Testis (tissue), 3 donors: ENCODE data around the gene CYP51A1. TPM values are rescaled to one million over a fixed set of nuclear protein-coding genes. Genes with fewer than 3 reads are reported as not detected.
"Not testable (repeated sequence)": the region's sequence is repeated elsewhere in the genome, so short reads cannot be mapped to it uniquely, and the experiment has no call there.

Source experiments
- DNase-seq: peaks from one replicate; pipeline ENCODE4 v3.0.0-alpha.2; 2019
- H3K27ac ChIP-seq, 2 donors: fragments of 200-600 bp; sonication (generic); one replicate each; pipeline ENCODE4 v1.5.1; 2019
- H3K27me3 ChIP-seq: fragments of 200-600 bp; sonication (generic); one replicate; pipeline ENCODE4 v1.5.1; 2019
- H3K36me3 ChIP-seq: fragments of 200-600 bp; sonication (generic); one replicate; pipeline ENCODE4 v1.5.1; 2017; ENCODE audit warnings: low read depth; ENCODE audit errors: missing control alignments
- H3K4me1 ChIP-seq: fragments of 200-600 bp; sonication (generic); one replicate; pipeline ENCODE4 v1.5.1; 2019
- H3K4me3 ChIP-seq, 2 donors: fragments of 200-600 bp; sonication (generic); one replicate each; pipeline ENCODE4 v1.5.1; 2017 to 2019
- H3K9me3 ChIP-seq: fragments of 200-600 bp; sonication (generic); one replicate; pipeline ENCODE4 v1.5.1; 2017
- POLR2A ChIP-seq: fragments of 450-650 bp; IDR thresholded peaks from one replicate; pipeline ENCODE4 v1.6.1; 2017; ENCODE audit warnings: antibody characterized with exemption, mild to moderate bottlenecking, moderate library complexity
- WGBS, 2 donors: methylation state at CpG; one replicate each; pipeline ENCODE4 v1.1.5; 2018; 5-methylcytosine and 5-hydroxymethylcytosine counted together
- intact Hi-C: fragments of 100-400 bp; cut with DNase I; formaldehyde crosslinking; loops from one replicate; pipeline ENCODE4 v1.15.1; 2023; ENCODE audit warnings: low total_unique reads
- polyA plus RNA-seq: library from polyadenylated mRNA; stranded (reverse); fragments of 350-450 nt; fragmentation: Illumina TruSeq; extraction: RNeasy Lipid Tissue Mini Kit (QIAGEN cat#74804); gene quantifications from one replicate; pipeline ENCODE4 v1.2.3, GENCODE V29; 2014; ENCODE audit warnings: low read depth, low replicate concordance; ENCODE audit not compliant: insufficient read depth
- total RNA-seq, 2 donors: library from RNA; depleted of rRNA; stranded (reverse); fragments of >200 nt; gene quantifications; one replicate each; pipeline ENCODE4 v1.2.3, GENCODE V29; 2016
- TF ChIP-seq, protein P1 (sequence below), 3 experiments: fragments of 450-650 bp in 2 of 3; fragments of 200-600 bp in 1 of 3; sonication (generic) in 1 of 3; IDR thresholded peaks; one replicate each; pipeline ENCODE4 v1.5.1; 2016 to 2019; ENCODE audit warnings: antibody characterized with exemption in 3 of 3, mild to moderate bottlenecking in 2 of 3, moderate library complexity in 1 of 3

Gene CYP51A1
- total and polyA plus RNA-seq, 3 donors from 2014 or later: 138 to 147 (median 141) TPM

DNA sequence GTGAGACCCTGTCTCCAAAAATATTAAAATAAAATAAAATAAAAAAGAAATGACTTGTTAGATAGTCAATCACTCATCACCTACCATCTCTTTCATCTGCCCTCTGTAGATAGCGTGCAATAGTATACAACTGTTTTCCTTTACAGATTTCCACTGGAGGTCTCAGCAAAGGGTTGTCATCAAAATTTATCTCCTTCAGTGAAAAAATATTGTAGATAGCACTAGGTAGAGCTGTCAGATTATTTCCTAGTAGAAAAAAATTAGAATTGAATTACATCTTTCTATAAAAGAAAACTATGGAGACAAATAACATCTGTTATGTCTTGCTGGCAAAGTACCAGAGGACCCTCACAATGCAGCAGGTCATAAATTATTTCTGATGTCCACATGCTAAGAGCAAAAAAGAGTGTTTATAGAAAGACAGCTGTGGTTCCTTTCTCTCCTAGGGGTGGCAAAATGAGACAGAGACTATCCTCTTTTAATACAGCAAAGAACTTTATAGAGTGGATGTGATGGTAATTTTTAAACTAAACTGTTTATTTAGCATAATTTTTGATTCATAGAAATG is 16.3 kb upstream of the CYP51A1 start:
- Histone ChIP-seq H3K9me3 (no peaks in the 10 kb centered on the region), H3K36me3 (no peaks in the 10 kb centered on the region), H3K27ac (no peak overlapping the region), H3K27me3 (no peaks in the 10 kb centered on the region), H3K4me1 (no peaks in the 10 kb centered on the region), H3K4me3 (no peak overlapping the region)
- no peak for DNase-seq
- 93 to 96% methylated on average over 1 of the region's 1 CpG for whole genome bisulfite sequencing, 2 donors
- TF ChIP-seq POLR2A: no peak
- TF ChIP-seq, protein P1, sequence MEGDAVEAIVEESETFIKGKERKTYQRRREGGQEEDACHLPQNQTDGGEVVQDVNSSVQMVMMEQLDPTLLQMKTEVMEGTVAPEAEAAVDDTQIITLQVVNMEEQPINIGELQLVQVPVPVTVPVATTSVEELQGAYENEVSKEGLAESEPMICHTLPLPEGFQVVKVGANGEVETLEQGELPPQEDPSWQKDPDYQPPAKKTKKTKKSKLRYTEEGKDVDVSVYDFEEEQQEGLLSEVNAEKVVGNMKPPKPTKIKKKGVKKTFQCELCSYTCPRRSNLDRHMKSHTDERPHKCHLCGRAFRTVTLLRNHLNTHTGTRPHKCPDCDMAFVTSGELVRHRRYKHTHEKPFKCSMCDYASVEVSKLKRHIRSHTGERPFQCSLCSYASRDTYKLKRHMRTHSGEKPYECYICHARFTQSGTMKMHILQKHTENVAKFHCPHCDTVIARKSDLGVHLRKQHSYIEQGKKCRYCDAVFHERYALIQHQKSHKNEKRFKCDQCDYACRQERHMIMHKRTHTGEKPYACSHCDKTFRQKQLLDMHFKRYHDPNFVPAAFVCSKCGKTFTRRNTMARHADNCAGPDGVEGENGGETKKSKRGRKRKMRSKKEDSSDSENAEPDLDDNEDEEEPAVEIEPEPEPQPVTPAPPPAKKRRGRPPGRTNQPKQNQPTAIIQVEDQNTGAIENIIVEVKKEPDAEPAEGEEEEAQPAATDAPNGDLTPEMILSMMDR (IDR thresholded peaks at IDR 0.05): no peak
- intact Hi-C loops: no loop called here

DNA sequence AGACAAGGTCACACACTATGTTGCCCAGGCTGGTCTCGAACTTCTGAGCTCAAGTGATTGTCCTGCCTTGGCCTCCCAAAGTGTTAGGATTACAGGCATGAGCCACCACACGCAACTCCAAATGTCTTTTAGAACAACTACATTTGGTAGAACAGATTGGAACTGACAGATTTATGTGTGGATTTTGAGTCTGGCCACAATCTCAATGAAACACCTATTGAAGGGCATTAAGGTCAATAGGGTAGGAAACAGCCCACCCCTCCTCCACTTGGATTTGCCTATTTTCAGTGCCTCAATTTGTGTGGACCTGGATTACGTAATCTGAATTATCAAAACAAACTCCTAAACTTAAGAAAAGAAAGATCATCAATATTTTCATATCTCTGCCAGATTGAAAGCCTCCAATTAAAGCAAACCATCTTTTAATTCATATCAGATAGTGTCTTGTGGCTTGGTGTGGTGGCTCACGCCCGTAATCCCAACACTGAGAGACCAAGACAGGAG is 15.5 kb upstream of the CYP51A1 start:
- Histone ChIP-seq H3K9me3 (no peaks in the 10 kb centered on the region), H3K4me3 (no peak overlapping the region), H3K4me1 (no peaks in the 10 kb centered on the region), H3K36me3 (no peaks in the 10 kb centered on the region), H3K27ac (no peak overlapping the region), H3K27me3 (no peaks in the 10 kb centered on the region)
- 86 to 89% methylated on average over 5 of the region's 5 CpGs for whole genome bisulfite sequencing, 2 donors
- no peak for DNase-seq
- TF ChIP-seq POLR2A: no peak
- TF ChIP-seq, protein P1 (IDR thresholded peaks at IDR 0.05): no peak
- intact Hi-C loops: no loop called here

DNA sequence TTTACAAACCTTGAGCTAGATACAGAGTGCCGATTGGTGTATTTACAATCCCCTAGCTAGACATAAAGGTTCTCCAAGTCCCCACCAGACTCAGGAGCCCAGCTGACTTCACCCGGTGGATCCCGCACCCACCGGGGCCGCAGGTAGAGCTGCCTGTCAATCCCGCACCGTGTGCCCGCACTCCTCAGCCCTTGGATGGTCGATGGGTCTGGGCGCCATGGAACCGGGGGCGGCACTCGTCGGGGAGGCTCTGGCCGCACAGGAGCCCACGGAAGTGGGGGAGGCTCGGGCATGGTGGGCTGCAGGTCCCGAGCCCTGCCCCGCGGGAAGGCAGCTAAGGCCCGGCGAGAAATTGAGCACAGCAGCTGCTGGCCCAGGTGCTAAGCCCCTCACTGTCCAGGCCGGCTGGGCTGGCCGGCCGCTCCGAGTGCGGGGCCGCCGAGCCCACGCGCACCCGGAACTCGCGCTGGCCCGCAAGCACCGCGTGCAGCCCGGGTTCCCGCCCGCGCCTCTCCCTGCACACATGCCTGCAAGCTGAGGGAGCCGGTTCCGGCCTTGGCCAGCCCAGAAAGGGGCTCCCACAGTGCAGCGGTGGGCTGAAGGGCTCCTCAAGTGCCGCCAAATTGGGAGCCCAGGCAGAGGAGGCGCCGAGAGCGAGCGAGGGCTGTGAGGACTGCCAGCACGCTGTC is 9.1 kb upstream of the CYP51A1 start:
- intact Hi-C loops, H3K27ac ChIP-seq, H3K4me1 ChIP-seq, H3K9me3 ChIP-seq, H3K27me3 ChIP-seq, H3K36me3 ChIP-seq, DNase-seq: not testable (repeated sequence)
- H3K4me3 ChIP-seq: peak overlapping the region; percentile 15 to 45
- WGBS, 2 donors: 79 to 82% methylated on average over 7 to 50 of the region's 50 CpGs

DNA sequence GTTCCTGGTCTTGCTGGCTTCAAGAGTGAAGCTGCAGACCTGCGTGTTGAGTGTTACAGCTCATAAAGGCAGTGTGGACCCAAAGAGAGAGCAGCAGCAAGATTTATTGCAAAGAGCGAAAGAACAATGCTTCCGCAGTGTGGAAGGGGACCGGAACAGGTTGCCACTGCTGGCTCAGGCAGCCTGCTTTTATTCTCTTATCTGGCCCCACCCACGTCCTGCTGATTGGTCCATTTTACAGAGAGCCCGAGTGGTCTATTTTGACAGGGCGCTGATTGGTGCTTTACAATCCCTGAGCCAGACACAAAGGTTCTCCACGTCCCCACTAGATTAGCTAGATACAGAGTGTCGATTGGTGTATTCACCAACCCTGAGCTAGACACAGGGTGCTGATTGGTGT is 8.5 kb upstream of the CYP51A1 start:
- intact Hi-C loops, H3K4me1 ChIP-seq, H3K27ac ChIP-seq, H3K27me3 ChIP-seq, H3K9me3 ChIP-seq, H3K36me3 ChIP-seq: not testable (repeated sequence)
- WGBS, 2 donors: 68 to 76% methylated on average over 9 of the region's 9 CpGs
- peak overlapping the region; percentile 15 to 45 for H3K4me3 ChIP-seq
- DNase-seq: peak; percentile 61

DNA sequence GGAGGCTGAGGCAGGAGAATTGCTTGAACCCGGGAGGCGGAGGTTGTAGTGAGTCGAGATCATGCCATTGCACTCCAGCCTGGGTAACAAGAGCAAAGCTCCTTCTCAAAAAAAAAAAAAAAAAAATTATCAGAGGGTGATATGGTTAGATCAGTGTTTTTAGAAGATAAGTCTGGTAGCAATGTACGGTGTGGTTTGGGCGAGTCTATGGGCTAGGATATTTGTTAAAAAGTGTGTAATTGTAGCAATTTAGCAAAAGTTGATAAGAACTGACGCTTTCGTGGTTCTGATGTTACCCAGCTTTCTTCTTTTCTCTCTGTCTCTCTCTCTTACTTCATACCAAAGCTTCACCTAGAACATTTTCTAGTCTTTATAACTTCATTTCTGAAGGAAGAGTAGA is 6.9 kb upstream of the CYP51A1 start:
- DNase-seq: no peak
- Histone ChIP-seq H3K36me3 (no peaks in the 10 kb centered on the region), H3K27me3 (no peaks in the 10 kb centered on the region), H3K9me3 (no peaks in the 10 kb centered on the region), H3K4me1 (no peaks in the 10 kb centered on the region), H3K27ac (no peak overlapping the region), H3K4me3 (no peak overlapping the region)
- no peak for TF ChIP-seq POLR2A
- intact Hi-C loops: no loop called here
- 70 to 83% methylated on average over 7 of the region's 7 CpGs for WGBS, 2 donors

DNA sequence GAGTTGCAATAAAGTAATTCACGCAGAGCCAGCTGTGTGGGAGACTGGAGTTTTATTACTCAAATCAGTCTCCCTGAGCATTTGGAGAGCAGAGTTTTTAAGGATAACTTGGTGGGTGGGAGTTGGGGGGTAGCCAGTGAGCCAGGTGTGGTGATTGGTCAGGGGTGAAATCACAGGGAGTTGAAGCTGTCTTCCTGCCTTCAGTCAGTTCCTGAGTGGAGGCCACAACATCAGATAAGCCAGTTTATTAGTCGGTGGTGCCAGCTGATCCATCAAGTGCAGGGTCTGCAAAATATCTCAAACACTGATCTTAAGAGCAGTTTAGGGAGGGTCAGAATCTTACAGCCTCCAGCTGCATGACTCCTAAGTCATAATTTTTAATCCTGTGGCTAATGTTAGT is 3.3 kb upstream of the CYP51A1 start:
- WGBS, 2 donors: 36 to 44% methylated on average over 2 of the region's 2 CpGs
- no peak for DNase-seq
- intact Hi-C loops: no loop called here

More for the DNA sequence above, 3.3 kb upstream of the CYP51A1 start:
- no peaks in the 10 kb centered on the region for H3K9me3 ChIP-seq
- TF ChIP-seq, protein P1 (IDR thresholded peaks at IDR 0.05): no peak
- TF ChIP-seq POLR2A: no peak
- peaks cover 10% of the 10 kb centered on the region for H3K4me1 ChIP-seq
- no peak overlapping the region for H3K27ac ChIP-seq
- no peaks in the 10 kb centered on the region for H3K36me3 ChIP-seq
- no peaks in the 10 kb centered on the region for H3K27me3 ChIP-seq
- H3K4me3 ChIP-seq: no peak overlapping the region
